Mesendoderm (in vitro differentiated cells): ENCODE measurements around the gene SH3RF1. TPM values are rescaled to one million over a fixed set of nuclear protein-coding genes. Genes with fewer than 3 reads are reported as not detected.

Source experiments
- DNase-seq: peaks from one replicate; pipeline ENCODE4 v3.0.0; 2013
- H2AK5ac ChIP-seq: 2 replicates; pipeline ENCODE4 v1.6.1; 2013; ENCODE audit warnings: low read length, inconsistent platforms
- H2BK120ac ChIP-seq: 2 replicates; pipeline ENCODE4 v1.6.1; 2013; ENCODE audit warnings: low read depth, mild to moderate bottlenecking, low read length, moderate library complexity, mixed read lengths
- H2BK15ac ChIP-seq: replicated peaks from 2 replicates; pipeline ENCODE4 v1.6.1; 2013; ENCODE audit warnings: low read depth, mild to moderate bottlenecking, moderate library complexity
- H2BK5ac ChIP-seq: 2 replicates; pipeline ENCODE4 v1.6.1; 2013; ENCODE audit warnings: low read length, inconsistent platforms
- H3K18ac ChIP-seq: 2 replicates; pipeline ENCODE4 v1.6.1; 2013; ENCODE audit warnings: mild to moderate bottlenecking, low read length, mixed read lengths
- H3K23ac ChIP-seq: one replicate; pipeline ENCODE4 v1.6.1; 2013; ENCODE audit warnings: low read length
- H3K27ac ChIP-seq: 2 replicates; pipeline ENCODE4 v1.5.1; 2013; ENCODE audit warnings: low read depth, mild to moderate bottlenecking, inconsistent platforms, low read length, moderate library complexity
- H3K27me3 ChIP-seq: 2 replicates; pipeline ENCODE4 v1.6.1; 2013; ENCODE audit warnings: low read length, control low read depth, mild to moderate bottlenecking, inconsistent platforms; ENCODE audit not compliant: insufficient read depth, poor library complexity
- H3K36me3 ChIP-seq: 2 replicates; pipeline ENCODE4 v1.6.1; 2013; ENCODE audit warnings: low read length, inconsistent platforms; ENCODE audit not compliant: control insufficient read depth, insufficient read depth
- H3K4ac ChIP-seq: one replicate; pipeline ENCODE4 v1.6.1; 2013; ENCODE audit warnings: low read depth, mild to moderate bottlenecking, low read length, moderate library complexity
- H3K4me1 ChIP-seq: 2 replicates; pipeline ENCODE4 v1.6.1; 2013; ENCODE audit warnings: low read depth, low read length, inconsistent platforms; ENCODE audit not compliant: control insufficient read depth
- H3K4me2 ChIP-seq: 2 replicates; pipeline ENCODE4 v1.6.1; 2013; ENCODE audit warnings: low read length
- H3K4me3 ChIP-seq: 2 replicates; pipeline ENCODE4 v1.5.1; 2013; ENCODE audit warnings: mild to moderate bottlenecking, low read length
- H3K56ac ChIP-seq: one replicate; pipeline ENCODE4 v1.6.1; 2013; ENCODE audit warnings: low read length
- H3K79me1 ChIP-seq: 2 replicates; pipeline ENCODE4 v1.6.1; 2013; ENCODE audit warnings: low read length, inconsistent platforms
- H3K79me2 ChIP-seq: 2 replicates; pipeline ENCODE4 v1.6.1; 2013; ENCODE audit warnings: mild to moderate bottlenecking, low read length; ENCODE audit not compliant: control insufficient read depth, insufficient read depth
- H3K9ac ChIP-seq: 2 replicates; pipeline ENCODE4 v1.6.1; 2013; ENCODE audit warnings: low read length, inconsistent platforms
- H4K5ac ChIP-seq: one replicate; pipeline ENCODE4 v1.6.1; 2013; ENCODE audit warnings: low read length
- H4K8ac ChIP-seq: one replicate; pipeline ENCODE4 v1.6.1; 2013; ENCODE audit warnings: low read depth, mild to moderate bottlenecking, control low read depth, low read length, moderate library complexity
- WGBS: extraction: QIAGEN DNeasy Blood & Tissue Kit; methylation state at CpG from one replicate; pipeline ENCODE4 v1.1.7; 2013; ENCODE audit warnings: low lambda C conversion rate, missing lambda C conversion rate; ENCODE audit not compliant: insufficient coverage; ENCODE audit errors: extremely low coverage; 5-methylcytosine and 5-hydroxymethylcytosine counted together
- polyA plus RNA-seq, 2 experiments: library from polyadenylated mRNA; stranded (reverse); fragments of 200-250 nt; gene quantifications; one replicate each; pipeline ENCODE4 v1.2.3, GENCODE V29; 2013

SH3RF1 gene
- polyA plus RNA-seq (2013, experiment 1 of 2): 10.7 TPM
- polyA plus RNA-seq (2013, experiment 2 of 2): 10.5 TPM

GRCh38 chr4:169270810-169271691, at the start of gene SH3RF1:
SH3RF1 (minus strand) TSS chr4:169270956; CDS start chr4:169269212, 1,744 bp downstream.
- Histone ChIP-seq H2BK120ac (peak within 1 kb of the TSS; percentile 30), H3K4me1 (peaks cover 5% of the 10 kb centered on the region), H3K4ac (peak within 1 kb of the TSS; percentile 38), H3K4me3 (peak within 1 kb of the TSS; percentile 82), H2AK5ac (no peak within 1 kb of the TSS), H3K27me3 (no peaks in the 10 kb centered on the region), H3K9ac (peak within 1 kb of the TSS; percentile 89), H3K27ac (peak within 1 kb of the TSS; percentile 85), H2BK5ac (peak within 1 kb of the TSS; percentile 61), H3K36me3 (no peaks in the 10 kb centered on the region), H3K18ac (peak within 1 kb of the TSS; percentile 88), H3K79me2 (peaks cover 25% of the 10 kb centered on the region), H3K56ac (peak within 1 kb of the TSS; percentile 96), H4K5ac (no peak within 1 kb of the TSS), H3K79me1 (no peaks in the 10 kb centered on the region), H3K23ac (peak within 1 kb of the TSS; percentile 48), H3K4me2 (peak within 1 kb of the TSS; percentile 77), H2BK15ac (peak within 1 kb of the TSS; percentile 75), H4K8ac (no peak within 1 kb of the TSS)
- peak; percentile 84 for DNase-seq
- WGBS: no CpG with 5 or more reads among the region's 110 CpGs

- Histone ChIP-seq H3K56ac (no peak overlapping the region), H3K79me2 (no peaks in the 10 kb centered on the region), H3K4me2 (no peak overlapping the region), H2BK120ac (no peak overlapping the region), H3K27ac (no peak overlapping the region), H3K79me1 (no peaks in the 10 kb centered on the region), H3K36me3 (no peaks in the 10 kb centered on the region), H3K4me3 (no peak overlapping the region), H3K23ac (no peak overlapping the region), H3K4ac (no peak overlapping the region), H3K9ac (no peak overlapping the region), H2AK5ac (no peak overlapping the region), H2BK5ac (no peak overlapping the region), H3K4me1 (no peaks in the 10 kb centered on the region), H2BK15ac (no peak overlapping the region), H3K18ac (no peak overlapping the region), H3K27me3 (no peaks in the 10 kb centered on the region), H4K5ac (no peak overlapping the region), H4K8ac (no peak overlapping the region)
- WGBS: no CpG with 5 or more reads among the region's 5 CpGs
- peak; percentile 64 for DNase-seq
Measured at GRCh38 chr4:169315530-169316343, 45.0 kb upstream of the SH3RF1 start.

GRCh38 chr4:169314906-169315305, 44.1 kb upstream of the SH3RF1 start:
- Histone ChIP-seq H3K27ac (no peak overlapping the region), H3K4me2 (no peak overlapping the region), H4K8ac (no peak overlapping the region), H3K4me3 (no peak overlapping the region), H3K79me1 (no peaks in the 10 kb centered on the region), H3K18ac (no peak overlapping the region), H2BK120ac (no peak overlapping the region), H3K4ac (no peak overlapping the region), H2AK5ac (no peak overlapping the region), H3K56ac (no peak overlapping the region), H2BK15ac (no peak overlapping the region), H2BK5ac (no peak overlapping the region), H3K27me3 (no peaks in the 10 kb centered on the region), H3K79me2 (no peaks in the 10 kb centered on the region), H4K5ac (no peak overlapping the region), H3K23ac (no peak overlapping the region), H3K36me3 (no peaks in the 10 kb centered on the region), H3K4me1 (no peaks in the 10 kb centered on the region), H3K9ac (no peak overlapping the region)
- DNase-seq: no peak
- WGBS: no CpG with 5 or more reads among the region's 8 CpGs

- Histone ChIP-seq H2BK15ac (no peak overlapping the region), H3K79me1 (no peaks in the 10 kb centered on the region), H3K27ac (no peak overlapping the region), H3K4me2 (no peak overlapping the region), H3K23ac (no peak overlapping the region), H2AK5ac (no peak overlapping the region), H3K27me3 (no peaks in the 10 kb centered on the region), H4K5ac (no peak overlapping the region), H3K9ac (no peak overlapping the region), H3K18ac (no peak overlapping the region), H3K56ac (no peak overlapping the region), H2BK120ac (no peak overlapping the region), H3K79me2 (no peaks in the 10 kb centered on the region), H4K8ac (no peak overlapping the region), H2BK5ac (no peak overlapping the region), H3K4ac (no peak overlapping the region), H3K36me3 (no peaks in the 10 kb centered on the region), H3K4me1 (no peaks in the 10 kb centered on the region), H3K4me3 (no peak overlapping the region)
- WGBS: no CpG with 5 or more reads among the region's 2 CpGs
- no peak for DNase-seq
Measured at GRCh38 chr4:169313732-169314131, 43.0 kb upstream of the SH3RF1 start.

GRCh38 chr4:169312690-169313422, 42.1 kb upstream of the SH3RF1 start:
- H3K27ac ChIP-seq: no peak overlapping the region
- H2AK5ac ChIP-seq: no peak overlapping the region
- no peak overlapping the region for H3K56ac ChIP-seq
- H3K4ac ChIP-seq: no peak overlapping the region
- no peaks in the 10 kb centered on the region for H3K4me1 ChIP-seq
- no peaks in the 10 kb centered on the region for H3K36me3 ChIP-seq
- H2BK15ac ChIP-seq: no peak overlapping the region
- WGBS: no CpG with 5 or more reads among the region's 6 CpGs
- no peak overlapping the region for H3K4me3 ChIP-seq
- no peak overlapping the region for H3K23ac ChIP-seq
- no peak overlapping the region for H2BK5ac ChIP-seq
- H4K8ac ChIP-seq: no peak overlapping the region
- no peaks in the 10 kb centered on the region for H3K27me3 ChIP-seq
- no peak overlapping the region for H3K4me2 ChIP-seq
- no peak overlapping the region for H3K9ac ChIP-seq
- no peak overlapping the region for H3K18ac ChIP-seq
- H4K5ac ChIP-seq: no peak overlapping the region
- no peaks in the 10 kb centered on the region for H3K79me1 ChIP-seq
- no peak for DNase-seq
- no peaks in the 10 kb centered on the region for H3K79me2 ChIP-seq
- H2BK120ac ChIP-seq: no peak overlapping the region
